ENCODE measurements around the gene PPP1R12A. TPM values are rescaled to one million over a fixed set of nuclear protein-coding genes. Genes with fewer than 3 reads are reported as not detected.

The PPP1R12A gene
- total RNA-seq, 1 donor from 2014 or later: 15.6 TPM

- ATAC-seq (no peak), DNase-seq (ENCODE audit: low spot score) (no peak)
Measured at GRCh38 chr12:79775355-79776027, 159.4 kb downstream of the PPP1R12A start.

- DNase-seq (ENCODE audit: low spot score) (no peak), ATAC-seq (no peak)
Measured at GRCh38 chr12:79773896-79774295, 161.0 kb downstream of the PPP1R12A start.

- DNase-seq (ENCODE audit: low spot score) (no peak), ATAC-seq (no peak)
Measured at GRCh38 chr12:79769860-79770485, 164.9 kb downstream of the PPP1R12A start.

- DNase-seq (ENCODE audit: low spot score) (no peak), ATAC-seq (no peak)
Measured at GRCh38 chr12:79769189-79769859, 165.6 kb downstream of the PPP1R12A start.

- DNase-seq (ENCODE audit: low spot score) (no peak), ATAC-seq (no peak)
Measured at GRCh38 chr12:79766705-79767464, 168.0 kb downstream of the PPP1R12A start.

- DNase-seq (ENCODE audit: low spot score) (no peak), ATAC-seq (no peak)
Measured at GRCh38 chr12:79765157-79765556, 169.7 kb downstream of the PPP1R12A start.

- no peak for ATAC-seq
- no peak for DNase-seq (ENCODE audit: low spot score)
Measured at GRCh38 chr12:79764641-79765040, 170.3 kb downstream of the PPP1R12A start.

GRCh38 chr12:79763766-79764452 is 171.0 kb downstream of the PPP1R12A start:
- DNase-seq (ENCODE audit: low spot score) (no peak), ATAC-seq (no peak)

- DNase-seq (ENCODE audit: low spot score) (no peak), ATAC-seq (no peak)
Measured at GRCh38 chr12:79761341-79761740, 173.6 kb downstream of the PPP1R12A start.

GRCh38 chr12:79747274-79747673 is 187.6 kb downstream of the PPP1R12A start:
- no peak for ATAC-seq
- DNase-seq (ENCODE audit: low spot score): no peak

- ATAC-seq (peak; percentile 95), DNase-seq (ENCODE audit: low spot score) (no peak)
Measured at GRCh38 chr12:79737875-79738718, 196.8 kb downstream of the PPP1R12A start.

- no peak for ATAC-seq
- DNase-seq (ENCODE audit: low spot score): no peak
Measured at GRCh38 chr12:79732638-79733037, 202.3 kb downstream of the PPP1R12A start.

GRCh38 chr12:79725987-79726386 is 208.9 kb downstream of the PPP1R12A start:
- no peak for ATAC-seq

More at GRCh38 chr12:79725987-79726386, 208.9 kb downstream of the PPP1R12A start:
- no peak for DNase-seq (ENCODE audit: low spot score)

Other genes starting within 250 kb of the PPP1R12A start
- gene PAWR, start 244.1 kb downstream of the PPP1R12A start, total RNA-seq: 33.3 TPM
- gene OTOGL, start 164.4 kb upstream of the PPP1R12A start, total RNA-seq: 0.03 TPM